Measurements from ENCODE around the gene KCTD2. TPM values are rescaled to one million over a fixed set of nuclear protein-coding genes. Genes with fewer than 3 reads are reported as not detected.

Gene KCTD2
- polyA plus RNA-seq, 1 of the 3 experiments (the other 2 are of a cell fraction) = 27.5 TPM

DNA sequence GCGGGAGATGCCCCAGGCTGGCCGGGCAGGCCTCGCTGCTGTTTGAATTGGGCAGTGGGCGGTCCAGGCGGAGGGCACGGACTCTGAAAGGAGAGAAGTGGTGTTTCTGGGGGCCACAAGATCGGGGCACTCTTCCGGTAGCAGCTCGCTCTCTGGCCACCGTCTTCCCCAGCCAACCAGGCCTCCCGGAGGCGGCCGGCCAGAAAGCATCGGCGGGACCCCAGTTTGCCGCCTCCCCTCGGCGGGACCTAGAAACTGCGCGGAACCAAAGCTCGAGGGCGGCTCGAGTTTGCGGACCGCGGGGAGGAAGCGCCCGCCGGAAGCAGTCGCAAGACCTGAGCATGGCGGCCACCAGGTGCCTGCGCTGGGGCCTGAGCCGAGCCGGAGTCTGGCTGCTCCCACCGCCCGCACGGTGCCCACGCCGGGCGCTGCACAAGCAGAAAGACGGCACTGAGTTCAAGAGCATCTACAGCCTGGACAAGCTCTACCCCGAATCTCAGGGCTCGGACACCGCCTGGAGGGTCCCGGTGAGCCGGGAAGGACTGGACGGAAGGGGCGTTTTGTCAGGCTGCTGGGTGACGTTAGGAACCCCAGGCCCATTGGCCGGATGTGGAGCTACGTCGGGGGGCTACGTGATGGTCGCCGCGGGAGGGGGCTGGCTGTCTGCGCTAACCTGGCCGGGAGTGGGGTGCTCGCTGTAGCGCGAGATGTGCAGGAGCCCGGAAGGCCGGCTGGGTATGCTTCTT is 34.5 kb upstream of the KCTD2 start, which contains the start of gene MRPL58 (continued):
- TF ChIP-seq, protein P1, sequence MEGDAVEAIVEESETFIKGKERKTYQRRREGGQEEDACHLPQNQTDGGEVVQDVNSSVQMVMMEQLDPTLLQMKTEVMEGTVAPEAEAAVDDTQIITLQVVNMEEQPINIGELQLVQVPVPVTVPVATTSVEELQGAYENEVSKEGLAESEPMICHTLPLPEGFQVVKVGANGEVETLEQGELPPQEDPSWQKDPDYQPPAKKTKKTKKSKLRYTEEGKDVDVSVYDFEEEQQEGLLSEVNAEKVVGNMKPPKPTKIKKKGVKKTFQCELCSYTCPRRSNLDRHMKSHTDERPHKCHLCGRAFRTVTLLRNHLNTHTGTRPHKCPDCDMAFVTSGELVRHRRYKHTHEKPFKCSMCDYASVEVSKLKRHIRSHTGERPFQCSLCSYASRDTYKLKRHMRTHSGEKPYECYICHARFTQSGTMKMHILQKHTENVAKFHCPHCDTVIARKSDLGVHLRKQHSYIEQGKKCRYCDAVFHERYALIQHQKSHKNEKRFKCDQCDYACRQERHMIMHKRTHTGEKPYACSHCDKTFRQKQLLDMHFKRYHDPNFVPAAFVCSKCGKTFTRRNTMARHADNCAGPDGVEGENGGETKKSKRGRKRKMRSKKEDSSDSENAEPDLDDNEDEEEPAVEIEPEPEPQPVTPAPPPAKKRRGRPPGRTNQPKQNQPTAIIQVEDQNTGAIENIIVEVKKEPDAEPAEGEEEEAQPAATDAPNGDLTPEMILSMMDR (IDR thresholded peaks at IDR 0.05) = peak; percentile 59
- TF ChIP-seq, protein P2, sequence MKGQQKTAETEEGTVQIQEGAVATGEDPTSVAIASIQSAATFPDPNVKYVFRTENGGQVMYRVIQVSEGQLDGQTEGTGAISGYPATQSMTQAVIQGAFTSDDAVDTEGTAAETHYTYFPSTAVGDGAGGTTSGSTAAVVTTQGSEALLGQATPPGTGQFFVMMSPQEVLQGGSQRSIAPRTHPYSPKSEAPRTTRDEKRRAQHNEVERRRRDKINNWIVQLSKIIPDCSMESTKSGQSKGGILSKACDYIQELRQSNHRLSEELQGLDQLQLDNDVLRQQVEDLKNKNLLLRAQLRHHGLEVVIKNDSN (IDR thresholded peaks at IDR 0.05; ENCODE audit: borderline replicate concordance, low read depth) = peak; percentile 65
- TF ChIP-seq SMC3 (IDR thresholded peaks at IDR 0.05; ENCODE audit: low read depth, low read length) (peak; percentile 37), NFIC (IDR thresholded peaks at IDR 0.05; ENCODE audit: borderline replicate concordance) (no peak), GATA2 (CRISPR knock-in tag; IDR thresholded peaks at IDR 0.05) (peak; percentile 21; the same call in 1 of the 2 replicates), YY1 (IDR thresholded peaks at IDR 0.05; ENCODE audit: low read depth) (peak; percentile 96), TAF1 (IDR thresholded peaks at IDR 0.05; ENCODE audit: borderline replicate concordance, low read depth, low read length) (peak; percentile 100), MAX (IDR thresholded peaks at IDR 0.05; ENCODE audit: low read depth) (peak; percentile 81; the same call in 1 of the 2 replicates), POLR2AphosphoS5 (IDR thresholded peaks at IDR 0.05; ENCODE audit: low read depth, low read length) (peak; percentile 93), ELF1 (IDR thresholded peaks at IDR 0.05) (peak; percentile 77), TCF12 (IDR thresholded peaks at IDR 0.05) (no peak), NRF1 (IDR thresholded peaks at IDR 0.05; ENCODE audit: low read depth, low read length) (no peak; the same call in 1 of the 2 replicates), RXRA (IDR thresholded peaks at IDR 0.05; ENCODE audit: borderline replicate concordance, low read depth) (no peak), FOSL2 (IDR thresholded peaks at IDR 0.05; ENCODE audit: borderline replicate concordance, low read depth) (no peak), FOXM1 (IDR thresholded peaks at IDR 0.05; ENCODE audit: low read depth) (no peak; the same call in 1 of the 2 replicates), MEF2A (IDR thresholded peaks at IDR 0.05; ENCODE audit: borderline replicate concordance, low read depth) (no peak; the same call in 1 of the 2 replicates), RFX5 (IDR thresholded peaks at IDR 0.05; ENCODE audit: low read length) (peak; percentile 68; the same call in 1 of the 2 replicates), MXI1 (IDR thresholded peaks at IDR 0.05; ENCODE audit: low read depth, low read length) (peak; percentile 89), RCOR1 (IDR thresholded peaks at IDR 0.05; ENCODE audit: low read length) (no peak), EZH2phosphoT487 (IDR thresholded peaks at IDR 0.05; ENCODE audit: borderline replicate concordance, low read depth) (no peak)
- TF ChIP-seq, protein P3, sequence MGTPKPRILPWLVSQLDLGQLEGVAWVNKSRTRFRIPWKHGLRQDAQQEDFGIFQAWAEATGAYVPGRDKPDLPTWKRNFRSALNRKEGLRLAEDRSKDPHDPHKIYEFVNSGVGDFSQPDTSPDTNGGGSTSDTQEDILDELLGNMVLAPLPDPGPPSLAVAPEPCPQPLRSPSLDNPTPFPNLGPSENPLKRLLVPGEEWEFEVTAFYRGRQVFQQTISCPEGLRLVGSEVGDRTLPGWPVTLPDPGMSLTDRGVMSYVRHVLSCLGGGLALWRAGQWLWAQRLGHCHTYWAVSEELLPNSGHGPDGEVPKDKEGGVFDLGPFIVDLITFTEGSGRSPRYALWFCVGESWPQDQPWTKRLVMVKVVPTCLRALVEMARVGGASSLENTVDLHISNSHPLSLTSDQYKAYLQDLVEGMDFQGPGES (IDR thresholded peaks at IDR 0.05; ENCODE audit: low read depth, low read length) = no peak
- TF ChIP-seq, protein P4, sequence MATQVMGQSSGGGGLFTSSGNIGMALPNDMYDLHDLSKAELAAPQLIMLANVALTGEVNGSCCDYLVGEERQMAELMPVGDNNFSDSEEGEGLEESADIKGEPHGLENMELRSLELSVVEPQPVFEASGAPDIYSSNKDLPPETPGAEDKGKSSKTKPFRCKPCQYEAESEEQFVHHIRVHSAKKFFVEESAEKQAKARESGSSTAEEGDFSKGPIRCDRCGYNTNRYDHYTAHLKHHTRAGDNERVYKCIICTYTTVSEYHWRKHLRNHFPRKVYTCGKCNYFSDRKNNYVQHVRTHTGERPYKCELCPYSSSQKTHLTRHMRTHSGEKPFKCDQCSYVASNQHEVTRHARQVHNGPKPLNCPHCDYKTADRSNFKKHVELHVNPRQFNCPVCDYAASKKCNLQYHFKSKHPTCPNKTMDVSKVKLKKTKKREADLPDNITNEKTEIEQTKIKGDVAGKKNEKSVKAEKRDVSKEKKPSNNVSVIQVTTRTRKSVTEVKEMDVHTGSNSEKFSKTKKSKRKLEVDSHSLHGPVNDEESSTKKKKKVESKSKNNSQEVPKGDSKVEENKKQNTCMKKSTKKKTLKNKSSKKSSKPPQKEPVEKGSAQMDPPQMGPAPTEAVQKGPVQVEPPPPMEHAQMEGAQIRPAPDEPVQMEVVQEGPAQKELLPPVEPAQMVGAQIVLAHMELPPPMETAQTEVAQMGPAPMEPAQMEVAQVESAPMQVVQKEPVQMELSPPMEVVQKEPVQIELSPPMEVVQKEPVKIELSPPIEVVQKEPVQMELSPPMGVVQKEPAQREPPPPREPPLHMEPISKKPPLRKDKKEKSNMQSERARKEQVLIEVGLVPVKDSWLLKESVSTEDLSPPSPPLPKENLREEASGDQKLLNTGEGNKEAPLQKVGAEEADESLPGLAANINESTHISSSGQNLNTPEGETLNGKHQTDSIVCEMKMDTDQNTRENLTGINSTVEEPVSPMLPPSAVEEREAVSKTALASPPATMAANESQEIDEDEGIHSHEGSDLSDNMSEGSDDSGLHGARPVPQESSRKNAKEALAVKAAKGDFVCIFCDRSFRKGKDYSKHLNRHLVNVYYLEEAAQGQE (IDR thresholded peaks at IDR 0.05; ENCODE audit: low read depth, low read length) = peak; percentile 72
